ENCODE results near the gene SOX6. TPM values are rescaled to one million over a fixed set of nuclear protein-coding genes. Genes with fewer than 3 reads are reported as not detected.

The SOX6 gene
- total and polyA plus RNA-seq, 12 donors, result 0.71 to 13.9 (median 6.7) TPM

DNA sequence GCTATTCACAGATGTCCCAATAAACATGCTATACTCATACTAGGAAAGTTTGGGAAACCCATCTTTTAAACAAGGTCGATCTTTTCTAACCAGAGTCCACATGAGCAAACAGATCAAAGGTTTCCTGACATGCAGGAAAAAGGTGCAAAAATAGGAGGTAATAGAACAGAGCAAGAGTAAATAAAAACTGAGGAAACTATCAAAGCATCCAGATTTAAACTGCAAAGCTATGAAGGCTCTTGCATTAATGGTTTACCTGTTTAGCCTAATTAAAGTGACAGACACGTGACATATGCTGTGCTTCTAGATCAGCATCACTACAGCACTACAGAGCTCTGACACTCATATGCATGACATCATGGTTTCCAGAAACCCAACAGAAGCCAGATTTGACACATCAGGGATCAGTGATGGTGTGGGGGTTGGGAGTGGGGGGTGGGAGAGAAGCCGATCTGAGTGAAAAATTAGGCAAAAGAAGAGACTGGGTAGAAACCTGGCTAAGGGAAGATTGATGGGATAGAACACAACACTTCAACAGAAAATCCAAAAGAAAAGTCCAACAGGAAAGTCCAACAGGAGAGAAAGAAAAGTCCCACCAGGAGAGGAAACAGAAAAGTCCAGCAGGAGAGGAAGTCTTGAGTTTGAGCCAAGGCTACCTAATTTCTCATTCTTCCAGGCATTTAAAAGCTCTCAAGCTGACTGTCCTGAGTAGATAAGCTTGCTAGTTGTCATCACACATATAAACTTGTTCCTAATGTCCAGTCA is 262.3 kb downstream of the SOX6 start:
- Histone ChIP-seq H3K4me3 (no peak overlapping the region), H3K27me3 (no peaks in the 10 kb centered on the region), H3K9me3 (replicated peaks in 1 of 3) (no peaks in the 10 kb centered on the region), H3K4me1 (replicated peaks in 1 of 2) (no peaks in the 10 kb centered on the region), H3K27ac (no peak overlapping the region), H3K36me3 (replicated peaks in 1 of 2) (no peaks in the 10 kb centered on the region)
- WGBS, 4 donors, result 84 to 88% (median 86%) methylated on average over 3 of the region's 3 CpGs
- TF ChIP-seq POLR2A (IDR thresholded peaks at IDR 0.05) (no peak), CTCF (IDR thresholded peaks at IDR 0.05) (no peak)
- intact Hi-C loops (cut with DNase I), result no loop called here
- no peak for DNase-seq

DNA sequence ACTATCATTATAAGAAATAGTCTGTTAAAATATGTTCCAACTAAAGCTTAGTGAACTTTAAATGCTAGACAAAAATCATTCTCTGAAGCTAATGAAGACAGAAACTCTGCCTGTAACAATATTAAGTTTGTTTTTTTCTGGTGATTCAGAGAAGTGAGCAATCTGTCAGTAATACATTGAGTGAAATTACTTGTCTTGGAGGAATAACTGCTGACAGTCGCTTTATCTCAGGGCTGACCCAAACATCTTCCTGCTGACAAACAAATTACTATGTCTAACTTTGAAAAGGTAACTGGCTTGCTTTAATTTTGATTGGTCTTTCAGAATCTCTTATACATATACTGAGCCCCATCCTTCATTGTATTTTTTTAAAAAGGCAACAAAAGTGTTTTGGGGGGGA is 264.5 kb downstream of the SOX6 start:
- H3K27ac ChIP-seq, result no peak overlapping the region
- intact Hi-C loops (cut with DNase I), result no loop called here
- no peaks in the 10 kb centered on the region for H3K36me3 ChIP-seq (replicated peaks in 1 of 2)
- 57 to 72% (median 64%) methylated on average over 1 of the region's 1 CpG for WGBS, 4 donors
- no peak overlapping the region for H3K4me3 ChIP-seq
- H3K9me3 ChIP-seq (replicated peaks in 1 of 3), result no peaks in the 10 kb centered on the region
- TF ChIP-seq CTCF (IDR thresholded peaks at IDR 0.05) (no peak), POLR2A (IDR thresholded peaks at IDR 0.05) (no peak)
- DNase-seq, result no peak
- H3K4me1 ChIP-seq (replicated peaks in 1 of 2), result no peaks in the 10 kb centered on the region
- no peaks in the 10 kb centered on the region for H3K27me3 ChIP-seq

GRCh38 chr11:16089481-16089880 is 266.9 kb downstream of the SOX6 start:
- 90 to 96% (median 94%) methylated on average over 1 of the region's 1 CpG for WGBS, 4 donors
- no peak for TF ChIP-seq POLR2A (IDR thresholded peaks at IDR 0.05)
- no peak for TF ChIP-seq CTCF (IDR thresholded peaks at IDR 0.05)
- no peaks in the 10 kb centered on the region for H3K4me1 ChIP-seq (replicated peaks in 1 of 2)
- intact Hi-C loops (cut with DNase I), result no loop called here
- no peak overlapping the region for H3K27ac ChIP-seq
- H3K27me3 ChIP-seq, result no peaks in the 10 kb centered on the region
- no peak for DNase-seq
- H3K9me3 ChIP-seq (replicated peaks in 1 of 3), result no peaks in the 10 kb centered on the region
- H3K4me3 ChIP-seq, result no peak overlapping the region
- H3K36me3 ChIP-seq (replicated peaks in 1 of 2), result no peaks in the 10 kb centered on the region

DNA sequence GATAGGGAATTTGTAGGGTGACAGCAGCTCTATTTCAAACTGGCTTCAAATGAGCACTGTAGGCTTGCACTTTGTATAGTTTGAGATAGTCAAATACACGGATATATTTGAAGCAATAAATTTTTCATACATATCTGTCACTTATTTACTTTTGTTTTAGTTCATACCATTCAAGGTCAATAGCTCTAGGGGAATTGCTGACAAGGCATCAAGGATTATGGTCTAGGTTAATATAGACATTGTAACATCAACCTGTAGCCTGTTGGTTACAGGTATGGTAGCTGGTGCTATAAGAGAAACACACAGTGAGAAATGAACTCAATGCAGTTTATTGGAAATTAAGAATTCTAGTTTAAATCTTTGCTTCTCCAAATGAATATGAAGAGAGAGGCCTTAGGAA is 267.6 kb downstream of the SOX6 start:
- no peaks in the 10 kb centered on the region for H3K9me3 ChIP-seq (replicated peaks in 1 of 3)
- no peak for TF ChIP-seq CTCF (IDR thresholded peaks at IDR 0.05)
- TF ChIP-seq POLR2A (IDR thresholded peaks at IDR 0.05), result no peak
- no peak overlapping the region for H3K4me3 ChIP-seq
- no peaks in the 10 kb centered on the region for H3K36me3 ChIP-seq (replicated peaks in 1 of 2)
- no peak for DNase-seq
- 41 to 70% (median 61%) methylated on average over 1 of the region's 1 CpG for WGBS, 4 donors
- intact Hi-C loops (cut with DNase I), result no loop called here
- no peaks in the 10 kb centered on the region for H3K4me1 ChIP-seq (replicated peaks in 1 of 2)
- H3K27ac ChIP-seq, result no peak overlapping the region
- H3K27me3 ChIP-seq, result no peaks in the 10 kb centered on the region
